NCI-H524 (cell line): ENCODE data around the gene AGTR2.
"Not testable (repeated sequence)": the region's sequence is repeated elsewhere in the genome, so short reads cannot be mapped to it uniquely, and the experiment has no call there.

Experiments
- DNase-seq, 2 experiments: peaks; one replicate each; lab custom pipeline; 2025; lab: John Stamatoyannopoulos, UW

Gene AGTR2, protein sequence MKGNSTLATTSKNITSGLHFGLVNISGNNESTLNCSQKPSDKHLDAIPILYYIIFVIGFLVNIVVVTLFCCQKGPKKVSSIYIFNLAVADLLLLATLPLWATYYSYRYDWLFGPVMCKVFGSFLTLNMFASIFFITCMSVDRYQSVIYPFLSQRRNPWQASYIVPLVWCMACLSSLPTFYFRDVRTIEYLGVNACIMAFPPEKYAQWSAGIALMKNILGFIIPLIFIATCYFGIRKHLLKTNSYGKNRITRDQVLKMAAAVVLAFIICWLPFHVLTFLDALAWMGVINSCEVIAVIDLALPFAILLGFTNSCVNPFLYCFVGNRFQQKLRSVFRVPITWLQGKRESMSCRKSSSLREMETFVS

DNA sequence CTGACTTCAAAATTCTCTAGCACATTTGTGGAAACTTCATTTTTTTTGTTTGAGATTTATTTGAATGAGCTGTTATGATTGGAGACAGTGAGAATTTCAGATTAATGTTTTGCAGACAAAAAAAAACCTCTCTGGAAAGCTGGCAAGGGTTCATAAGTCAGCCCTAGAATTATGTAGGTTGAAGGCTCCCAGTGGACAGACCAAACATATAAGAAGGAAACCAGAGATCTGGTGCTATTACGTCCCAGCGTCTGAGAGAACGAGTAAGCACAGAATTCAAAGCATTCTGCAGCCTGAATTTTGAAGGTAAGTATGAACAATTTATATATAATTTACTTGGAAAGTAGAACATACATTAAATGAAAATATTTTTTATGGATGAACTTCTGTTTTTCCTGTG, at the start of gene AGTR2:
TSS of gene AGTR2 (plus strand) at position 234 of the 400 bp plus-strand sequence. CDS start 1,537 bp downstream, outside the sequence.
- no peak for DNase-seq

DNA sequence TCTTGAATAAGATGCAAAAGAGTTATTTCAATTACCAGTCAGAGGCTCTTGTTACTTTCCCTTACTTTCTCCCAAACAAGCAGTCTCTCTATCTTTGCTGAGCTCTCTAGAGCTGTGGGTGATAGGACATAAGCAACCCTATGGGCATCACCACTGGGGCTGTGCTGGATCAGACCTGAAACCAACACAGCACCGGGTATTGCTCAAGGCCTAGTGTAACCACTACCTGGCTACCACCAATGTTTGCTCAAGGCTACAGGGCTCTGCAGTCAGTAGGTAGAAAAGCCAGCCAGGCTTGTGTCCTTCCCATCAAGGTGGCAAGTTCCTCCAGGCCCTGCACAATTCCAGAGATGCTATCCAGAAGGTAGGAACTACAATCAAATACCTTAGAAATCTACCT, 35.3 kb upstream of the AGTR2 start:
- no peak for DNase-seq

DNA sequence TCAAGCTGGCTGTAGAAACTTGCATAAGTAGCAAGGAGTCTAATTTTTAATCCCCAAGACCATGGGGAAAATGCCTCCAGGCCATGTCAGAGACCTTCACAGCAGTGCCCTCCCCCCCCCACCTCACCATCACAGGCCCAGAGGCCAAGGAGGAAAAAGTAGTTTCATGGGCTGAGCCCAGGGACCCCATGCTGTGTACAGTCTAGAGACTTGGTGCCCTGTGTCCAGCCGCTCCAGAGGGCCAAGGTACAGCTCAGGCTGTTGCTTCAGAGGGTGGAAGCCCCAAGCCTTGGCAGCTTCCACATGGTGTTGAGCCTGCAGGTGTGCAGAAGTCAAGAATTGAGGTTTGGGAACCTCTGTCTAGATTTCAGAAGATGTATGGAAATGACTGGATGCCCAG, 29.3 kb upstream of the AGTR2 start:
- DNase-seq, result not testable (repeated sequence)

DNA sequence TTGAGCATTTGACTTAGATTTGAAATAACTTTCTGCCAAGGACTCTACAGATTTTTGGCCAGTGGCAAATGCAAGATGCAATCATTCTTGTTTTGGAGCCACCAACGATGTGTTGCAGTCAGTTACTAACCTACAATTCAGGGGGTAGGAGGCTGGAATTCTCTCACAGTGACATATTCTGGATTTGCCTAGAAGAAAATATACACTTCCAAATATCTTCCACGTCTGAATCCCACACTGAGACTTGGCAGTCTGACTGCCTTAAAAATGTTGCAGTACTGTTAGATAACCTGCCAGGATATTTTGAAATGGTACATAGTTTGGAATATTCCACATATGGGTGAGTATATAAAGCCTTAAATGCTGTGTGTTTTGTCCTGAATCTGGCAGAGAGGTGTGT, 27.6 kb upstream of the AGTR2 start:
- no peak for DNase-seq

DNA sequence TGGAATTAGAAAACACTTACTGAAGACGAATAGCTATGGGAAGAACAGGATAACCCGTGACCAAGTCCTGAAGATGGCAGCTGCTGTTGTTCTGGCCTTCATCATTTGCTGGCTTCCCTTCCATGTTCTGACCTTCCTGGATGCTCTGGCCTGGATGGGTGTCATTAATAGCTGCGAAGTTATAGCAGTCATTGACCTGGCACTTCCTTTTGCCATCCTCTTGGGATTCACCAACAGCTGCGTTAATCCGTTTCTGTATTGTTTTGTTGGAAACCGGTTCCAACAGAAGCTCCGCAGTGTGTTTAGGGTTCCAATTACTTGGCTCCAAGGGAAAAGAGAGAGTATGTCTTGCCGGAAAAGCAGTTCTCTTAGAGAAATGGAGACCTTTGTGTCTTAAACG, 2.4 kb downstream of the AGTR2 start:
- DNase-seq, result no peak

DNA sequence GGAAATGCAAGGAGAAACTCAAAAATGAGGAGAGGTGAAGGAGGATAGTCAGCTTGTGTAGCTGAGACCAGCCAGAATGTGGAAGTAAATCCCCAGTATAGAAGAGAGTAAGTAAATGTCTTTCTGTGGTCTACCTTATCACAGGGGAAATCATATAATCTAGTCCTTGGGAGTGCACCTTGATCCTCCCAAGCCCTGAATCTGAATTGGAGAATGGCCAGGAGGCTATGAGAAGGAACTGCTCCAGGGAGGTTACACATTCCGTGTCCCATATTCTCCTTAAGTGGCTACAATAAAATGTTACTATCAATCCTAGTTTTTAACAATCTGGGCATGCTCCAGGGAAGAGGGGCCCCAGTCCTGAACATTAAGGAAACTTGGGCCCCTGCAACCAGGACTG, 10.8 kb downstream of the AGTR2 start:
- no peak for DNase-seq

DNA sequence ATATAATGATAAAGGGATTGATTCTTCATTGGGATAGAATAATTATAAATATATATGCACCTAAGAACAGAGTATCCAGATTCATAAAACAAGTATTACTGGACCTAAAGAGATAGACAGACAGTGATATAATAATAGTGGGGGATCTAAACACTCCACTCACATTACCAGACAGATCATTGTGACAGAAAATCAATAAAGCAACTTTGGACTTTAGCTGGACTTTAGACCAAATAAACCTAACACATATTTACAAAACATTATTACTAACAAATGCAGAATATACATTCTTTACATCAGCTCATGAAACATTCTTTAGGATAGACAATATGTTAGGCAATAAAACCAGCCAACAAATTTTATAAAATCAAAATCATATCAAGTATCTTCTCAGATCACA, 14.6 kb downstream of the AGTR2 start:
- no peak for DNase-seq

DNA sequence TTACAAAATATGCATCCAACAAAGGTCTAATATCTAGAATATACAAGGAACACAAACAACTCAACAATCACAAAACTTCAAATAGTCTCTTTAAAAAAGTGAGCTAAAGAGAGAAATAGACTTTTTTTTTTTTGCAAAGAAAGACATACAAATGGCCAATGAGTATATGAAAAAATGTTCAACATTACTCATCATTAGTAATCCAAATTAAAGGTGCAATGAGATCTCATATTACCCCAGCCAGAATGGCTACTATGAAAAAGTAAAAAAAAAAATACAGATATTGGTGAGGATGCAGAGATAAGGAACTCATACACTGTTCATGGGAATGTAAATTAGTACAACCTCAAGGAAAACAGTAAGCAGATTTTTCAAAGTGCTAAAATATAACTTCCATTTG, 24.1 kb downstream of the AGTR2 start:
- DNase-seq, result no peak

DNA sequence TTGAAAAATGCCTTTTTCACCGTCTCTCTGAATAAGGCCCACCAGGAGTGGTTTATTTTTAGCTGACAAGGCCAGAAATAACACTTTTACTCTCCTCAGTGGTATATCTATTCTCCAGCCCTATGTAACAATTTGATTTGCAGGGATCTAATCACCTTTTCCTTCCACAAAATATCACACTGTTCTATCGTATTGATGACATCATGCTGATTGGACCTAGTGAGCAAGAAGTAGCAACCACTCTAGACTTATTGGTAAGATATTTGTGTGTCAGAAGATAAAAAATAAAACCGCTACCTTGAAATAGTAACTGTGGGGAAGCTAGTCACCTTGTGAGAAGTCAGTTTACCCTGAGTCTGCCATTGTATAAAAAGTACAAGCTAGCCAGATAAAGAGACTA, 27.7 kb downstream of the AGTR2 start:
- no peak for DNase-seq

DNA sequence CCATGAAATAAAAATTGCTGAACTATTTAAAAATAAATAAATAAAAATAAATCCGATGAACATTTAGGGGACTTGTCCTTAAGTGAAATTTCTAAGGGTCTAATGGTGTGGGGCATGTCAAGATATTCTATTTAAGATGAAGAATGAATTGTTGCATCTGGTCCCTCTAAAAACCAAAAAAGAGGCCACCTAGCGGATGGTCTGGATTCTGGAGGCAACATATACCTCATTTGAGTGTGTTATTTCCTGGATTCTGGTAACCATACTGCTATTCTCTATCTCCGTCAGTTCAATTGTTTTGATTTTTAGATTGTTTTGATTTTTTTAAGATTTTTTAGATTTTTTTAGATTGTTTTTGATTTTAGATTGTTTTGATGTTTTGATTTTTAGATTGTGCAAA, 28.3 kb downstream of the AGTR2 start:
- peak in 1 of 2 experiments; percentile 2 for DNase-seq

DNA sequence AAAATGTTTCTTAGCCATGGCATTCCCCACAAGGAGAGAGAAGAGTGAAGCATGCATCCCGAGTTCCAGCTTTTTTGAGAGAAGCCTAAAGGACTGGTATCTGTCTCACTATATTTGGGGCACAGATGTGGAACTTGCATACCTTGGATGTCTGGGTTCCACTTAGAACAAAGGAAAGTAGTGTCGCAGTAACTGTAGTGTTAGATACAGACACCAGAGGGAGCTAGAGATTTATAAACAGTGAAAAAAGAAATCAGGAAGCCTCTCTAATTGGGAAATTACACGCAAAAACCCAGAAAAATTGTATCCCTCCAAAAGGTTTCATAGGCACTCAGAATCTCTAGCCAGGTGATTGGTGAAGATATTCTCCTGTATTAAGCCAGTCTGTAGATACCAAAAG, 34.4 kb downstream of the AGTR2 start:
- DNase-seq, result peak; percentile 10 to 55

DNA sequence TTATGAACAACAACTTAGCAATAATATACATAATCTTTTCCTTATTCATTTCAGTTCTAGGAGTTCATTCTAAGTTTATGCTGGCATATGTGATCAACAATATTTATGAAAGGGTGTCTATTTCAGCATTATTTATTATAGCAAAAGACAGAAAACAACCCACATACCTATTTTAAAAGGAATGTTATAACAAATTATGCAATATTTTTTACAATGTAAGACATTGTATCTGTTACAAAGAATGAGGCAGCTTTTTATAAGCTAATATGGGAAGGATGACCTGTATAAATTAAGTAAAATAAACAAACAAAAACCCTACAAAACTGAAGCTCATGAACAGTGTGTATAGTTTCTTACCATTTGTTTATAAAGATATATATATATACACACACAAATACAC, 42.7 kb downstream of the AGTR2 start:
- DNase-seq, result no peak

DNA sequence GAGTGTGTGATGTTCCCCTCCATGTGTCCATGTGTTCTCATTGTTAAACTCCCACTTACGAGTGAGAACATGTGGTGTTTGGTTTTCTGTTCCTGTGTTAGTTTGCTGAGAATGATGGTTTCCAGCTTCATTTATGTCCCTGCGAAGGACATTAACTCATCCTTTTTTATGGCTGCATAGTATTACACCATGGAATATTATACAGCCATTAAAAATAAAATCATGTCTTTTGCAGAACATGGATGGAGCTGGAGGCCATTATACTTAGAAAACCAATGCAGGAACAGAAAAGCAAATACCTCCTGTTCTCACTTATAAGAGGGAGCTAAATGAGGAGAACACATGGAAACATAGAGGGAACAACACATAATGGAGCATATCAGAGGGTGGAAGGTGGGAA, 46.5 kb downstream of the AGTR2 start:
- DNase-seq, result not testable (repeated sequence)
